HCT116 (cell line): ENCODE data around the gene BSN. TPM values are rescaled to one million over a fixed set of nuclear protein-coding genes. Genes with fewer than 3 reads are reported as not detected.

Experiments
- ATAC-seq: fragments of 200-7000 bp; cut with Tn5 transposase; 2 replicates; pipeline ENCODE4 v1.9.1; 2020; ENCODE audit warnings: mild to moderate bottlenecking, moderate library complexity
- BruUV-seq: library from RNA; stranded (reverse); fragments of 400-500 nt; replicated peaks from 2 replicates; lab custom pipeline; 2021; lab: Mats Ljungman, UMichigan
- CTCF ChIA-PET: fragments of 300-600 bp; sonication (Branson Sonifier 250); formaldehyde crosslinking; loops from one replicate; lab custom pipeline; 2021; ENCODE audit warnings: antibody characterized with exemption; lab: Charles Lee
- POLR2A ChIA-PET: fragments of 300-600, 350-600 bp; sonication (Branson Sonifier 250); formaldehyde crosslinking; loops from one replicate; lab custom pipeline; 2021; ENCODE audit warnings: antibody characterized with exemption; lab: Charles Lee
- RAD21 ChIA-PET, 2 experiments: fragments of 300-600 bp; sonication (Branson Sonifier 250); formaldehyde crosslinking; loops; one replicate each; lab custom pipeline; 2023; ENCODE audit warnings: low total read pairs in 2 of 2; ENCODE audit not compliant: uncharacterized antibody in 2 of 2, unreplicated experiment in 2 of 2, low non-redundant PET in 1 of 2; lab: Charles Lee
- DNase-seq: peaks from one replicate; pipeline ENCODE4 v3.0.0-alpha.2; 2010; ENCODE audit warnings: low read depth, low spot score
- H2AFZ ChIP-seq: fragments of 200-600 bp; shearing (Covaris generic), sonication (generic); 2 replicates; pipeline ENCODE4 v1.6.1; 2017; ENCODE audit warnings: low read depth, mixed run types, mixed read lengths, antibody characterized with exemption, low read length; ENCODE audit not compliant: poor library complexity, severe bottlenecking
- H3K27ac ChIP-seq: 2 replicates; pipeline ENCODE4 v1.5.1; 2012; ENCODE audit warnings: low read depth, low read length
- H3K27me3 ChIP-seq: fragments of 200-600 bp; sonication (generic); 2 replicates; pipeline ENCODE4 v1.6.1; 2016; ENCODE audit warnings: mixed run types, low read length, mixed read lengths; ENCODE audit not compliant: insufficient read depth
- H3K36me3 ChIP-seq, 2 experiments: fragments of 200-500 bp in 1 of 2; fragments of 200-600 bp in 1 of 2; sonication (Bioruptor generic) in 1 of 2; sonication (generic) in 1 of 2; 2 replicates each; pipeline versions ENCODE4 v1.5.1 to v1.6.1; 2014 to 2016; ENCODE audit warnings: low read length in 2 of 2, inconsistent platforms in 1 of 2, mixed read lengths in 1 of 2, mixed run types in 1 of 2; ENCODE audit not compliant: insufficient read depth in 2 of 2, control insufficient read depth in 1 of 2
- H3K4me1 ChIP-seq, 2 experiments: fragments of 200-600 bp in 1 of 2; sonication (generic) in 1 of 2; 2 replicates each; pipeline versions ENCODE4 v1.5.1 to v1.6.1; 2012 to 2017; ENCODE audit warnings: low read length in 2 of 2, inconsistent platforms in 1 of 2, mild to moderate bottlenecking in 1 of 2, mixed read lengths in 1 of 2, mixed run types in 1 of 2, moderate library complexity in 1 of 2; ENCODE audit not compliant: insufficient read depth in 2 of 2, control insufficient read depth in 1 of 2
- H3K4me2 ChIP-seq: fragments of 200-600 bp; sonication (generic); 2 replicates; pipeline ENCODE4 v1.6.1; 2017; ENCODE audit warnings: mixed run types, low read length, mixed read lengths
- H3K4me3 ChIP-seq, 2 experiments: fragments of 200-600 bp in 1 of 2; sonication (generic) in 1 of 2; replicated peaks in 1 of 2; 2 replicates each; pipeline ENCODE4 v1.5.1; 2011 to 2016; ENCODE audit warnings: low read length in 2 of 2, control low read depth in 1 of 2, low read depth in 1 of 2, mild to moderate bottlenecking in 1 of 2, mixed read lengths in 1 of 2, mixed run types in 1 of 2
- H3K79me2 ChIP-seq: fragments of 200-600 bp; sonication (generic); 2 replicates; pipeline ENCODE4 v1.6.1; 2017; ENCODE audit warnings: mild to moderate bottlenecking, mixed run types, low read length, moderate library complexity, mixed read lengths; ENCODE audit not compliant: insufficient read depth
- H3K9ac ChIP-seq: fragments of 200-600 bp; sonication (generic); 2 replicates; pipeline ENCODE4 v1.6.1; 2016; ENCODE audit warnings: low read length, mixed read lengths
- H3K9me2 ChIP-seq: fragments of 200-600 bp; sonication (generic), shearing (Covaris generic); 2 replicates; pipeline ENCODE4 v1.6.1; 2017; ENCODE audit warnings: mixed run types, mild to moderate bottlenecking, moderate library complexity; ENCODE audit not compliant: insufficient read depth
- H3K9me3 ChIP-seq, 2 experiments: fragments of 200-500 bp in 1 of 2; fragments of 200-600 bp in 1 of 2; sonication (Bioruptor generic) in 1 of 2; sonication (generic) in 1 of 2; 2 replicates each; pipeline ENCODE4 v1.6.1; 2014 to 2017; ENCODE audit warnings: low read length in 2 of 2, mixed read lengths in 2 of 2, inconsistent platforms in 1 of 2, low read depth in 1 of 2, mild to moderate bottlenecking in 1 of 2, mixed run types in 1 of 2, moderate library complexity in 1 of 2; ENCODE audit not compliant: control insufficient read depth in 1 of 2, insufficient read depth in 1 of 2
- H4K20me1 ChIP-seq: fragments of 200-600 bp; sonication (generic), shearing (Covaris generic); 2 replicates; pipeline ENCODE4 v1.6.1; 2017; ENCODE audit warnings: mixed run types, mild to moderate bottlenecking, moderate library complexity; ENCODE audit not compliant: insufficient read depth
- CEBPB ChIP-seq: IDR thresholded peaks from 2 replicates; pipeline ENCODE4 v1.6.1; 2012; ENCODE audit warnings: low read depth
- CTCF ChIP-seq, 3 experiments: fragments of 200-600 bp in 1 of 3; sonication (generic) in 1 of 3; IDR thresholded peaks in 2 of 3; conservative IDR thresholded peaks in 1 of 3; 2 replicates each; pipeline ENCODE4 v1.5.1; 2012 to 2017; ENCODE audit warnings: low read depth in 2 of 3, low read length in 2 of 3, antibody characterized with exemption in 1 of 3, borderline replicate concordance in 1 of 3, control low read depth in 1 of 3, mild to moderate bottlenecking in 1 of 3, mixed read lengths in 1 of 3, mixed run types in 1 of 3, moderate library complexity in 1 of 3; ENCODE audit not compliant: insufficient read depth in 1 of 3
- EZH2 ChIP-seq: fragments of 200-600 bp; sonication (generic); IDR thresholded peaks from 2 replicates; pipeline ENCODE4 v1.6.1; 2017; ENCODE audit warnings: antibody characterized with exemption, mixed run types
- EZH2phosphoT487 ChIP-seq: fragments of 200-600 bp; IDR thresholded peaks from 2 replicates; pipeline ENCODE4 v1.6.1; 2018; ENCODE audit warnings: antibody characterized with exemption, borderline replicate concordance
- FOSL1 ChIP-seq: IDR thresholded peaks from 2 replicates; pipeline ENCODE4 v1.6.1; 2012; ENCODE audit warnings: low read depth
- JUND ChIP-seq: IDR thresholded peaks from 2 replicates; pipeline ENCODE4 v1.6.1; 2012
- POLR2A ChIP-seq: IDR thresholded peaks from 2 replicates; pipeline ENCODE4 v1.7.0; 2011; ENCODE audit warnings: borderline replicate concordance; ENCODE audit not compliant: insufficient read depth, insufficient read length; ENCODE audit errors: extremely low read depth
- RAD21 ChIP-seq: IDR thresholded peaks from 2 replicates; pipeline ENCODE4 v1.6.1; 2012; ENCODE audit warnings: low read depth, mild to moderate bottlenecking
- SP1 ChIP-seq: IDR thresholded peaks from 2 replicates; pipeline ENCODE4 v1.6.1; 2012; ENCODE audit warnings: low read depth
- SRF ChIP-seq: IDR thresholded peaks from 2 replicates; pipeline ENCODE4 v1.6.1; 2012; ENCODE audit warnings: low read depth
- TCF7L2 ChIP-seq: IDR thresholded peaks from 2 replicates; pipeline ENCODE4 v1.7.0; 2011; ENCODE audit warnings: borderline replicate concordance, inconsistent platforms; ENCODE audit not compliant: insufficient read depth, insufficient read length; ENCODE audit errors: extremely low read depth
- YY1 ChIP-seq: IDR thresholded peaks from 2 replicates; pipeline ENCODE4 v1.6.1; 2011; ENCODE audit warnings: low read length, low read depth, moderate library complexity, mild to moderate bottlenecking; ENCODE audit not compliant: insufficient replicate concordance; ENCODE audit errors: extremely low read depth
- ZBTB33 ChIP-seq: IDR thresholded peaks from 2 replicates; pipeline ENCODE4 v1.6.1; 2011; ENCODE audit warnings: mild to moderate bottlenecking, low read length, moderate library complexity; ENCODE audit not compliant: insufficient replicate concordance; ENCODE audit errors: extremely low read depth
- ZFX ChIP-seq: fragments of 450-650 bp; IDR thresholded peaks from 2 replicates; pipeline ENCODE4 v1.6.1; 2017
- intact Hi-C: fragments of 100-400 bp; cut with micrococcal nuclease; formaldehyde crosslinking; loops from 2 replicates; pipeline ENCODE4 v1.10.0; 2022
- total RNA-seq: library from RNA; stranded (reverse); gene quantifications from one replicate; pipeline ENCODE4 v1.2.1, GENCODE V29; 2021; ENCODE audit not compliant: unreplicated experiment
- TF ChIP-seq, protein P1 (sequence below): IDR thresholded peaks from 2 replicates; pipeline ENCODE4 v1.6.1; 2012
- TF ChIP-seq, protein P2 (sequence below): IDR thresholded peaks from 2 replicates; pipeline ENCODE4 v1.6.1; 2012

Gene BSN
- total RNA-seq, 1 experiment from 2014 or later = 1.5 TPM

- RAD21 ChIA-PET = no interaction called here
- POLR2A ChIA-PET = no interaction called here
- intact Hi-C loops = no loop called here
- H3K4me3 ChIP-seq = no peak overlapping the region
- H3K9me2 ChIP-seq = no peaks in the 10 kb centered on the region
- no peak overlapping the region for H3K4me2 ChIP-seq
- peaks cover 11 to 25% of the 10 kb centered on the region in 2 experiments; a peak in 3 of 4 replicates for H3K36me3 ChIP-seq
- H3K4me1 ChIP-seq = peaks cover 0 to 15% of the 10 kb centered on the region in 2 experiments; a peak in 2 of 4 replicates
- ATAC-seq (peak; percentile 47), DNase-seq (no peak)
- H3K27me3 ChIP-seq = no peaks in the 10 kb centered on the region
- no peaks in the 10 kb centered on the region for H3K79me2 ChIP-seq
- H3K27ac ChIP-seq = no peak overlapping the region
- H4K20me1 ChIP-seq = no peaks in the 10 kb centered on the region
- H3K9ac ChIP-seq = no peak overlapping the region
- TF ChIP-seq, protein P1, sequence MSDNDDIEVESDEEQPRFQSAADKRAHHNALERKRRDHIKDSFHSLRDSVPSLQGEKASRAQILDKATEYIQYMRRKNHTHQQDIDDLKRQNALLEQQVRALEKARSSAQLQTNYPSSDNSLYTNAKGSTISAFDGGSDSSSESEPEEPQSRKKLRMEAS = no peak
- no peak for TF ChIP-seq POLR2A
- no peak overlapping the region for H2AFZ ChIP-seq
- no peaks in the 10 kb centered on the region for H3K9me3 ChIP-seq
- CTCF ChIA-PET = interaction anchor here (1.9 kb wide), 1 partner anchor 10 kb away, joined by 6 read pairs; no protein-coding TSS in a partner anchor
- no TSS peak for BruUV-seq
These were observed 24.0 kb upstream of the BSN start for GRCh38 chr3:49530231-49530630.

DNA sequence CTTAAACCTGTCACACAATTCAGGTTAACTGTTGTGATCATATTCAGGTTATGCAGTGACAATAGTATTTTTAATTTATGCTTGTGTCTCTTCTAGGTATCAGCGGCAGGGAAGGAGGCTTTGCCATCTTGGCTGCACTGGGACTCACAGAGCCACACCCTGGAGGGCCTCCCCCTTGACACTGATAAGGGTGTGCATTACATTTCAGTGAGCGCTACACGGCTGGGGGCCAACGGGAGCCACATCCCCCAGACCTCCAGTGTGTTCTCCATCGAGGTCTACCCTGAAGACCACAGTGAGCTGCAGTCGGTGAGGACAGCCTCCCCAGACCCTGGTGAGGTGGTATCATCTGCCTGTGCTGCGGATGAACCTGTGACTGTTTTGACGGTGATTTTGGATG lies 23.6 kb upstream of the BSN start:
- Histone ChIP-seq H3K9ac (no peak overlapping the region), H3K27ac (no peak overlapping the region), H2AFZ (no peak overlapping the region), H3K9me3 (no peaks in the 10 kb centered on the region), H3K27me3 (no peaks in the 10 kb centered on the region), H3K4me3 (no peak overlapping the region), H3K79me2 (no peaks in the 10 kb centered on the region), H4K20me1 (no peaks in the 10 kb centered on the region), H3K36me3 (peaks cover 12 to 25% of the 10 kb centered on the region in 2 experiments; a peak in 3 of 4 replicates), H3K9me2 (no peaks in the 10 kb centered on the region), H3K4me1 (peaks cover 0 to 15% of the 10 kb centered on the region in 2 experiments; a peak in 2 of 4 replicates), H3K4me2 (no peak overlapping the region)
- no peak for ATAC-seq
- BruUV-seq = no TSS peak
- no peak for DNase-seq
- intact Hi-C loops = no loop called here
- ChIA-PET RAD21 (no interaction called here), CTCF (interaction anchor here (1.9 kb wide), 1 partner anchor 9 kb away, joined by 6 read pairs; no protein-coding TSS in a partner anchor), POLR2A (no interaction called here)
- TF ChIP-seq, protein P1 = no peak
- TF ChIP-seq RAD21 = no peak
- TF ChIP-seq POLR2A = no peak
- TF ChIP-seq ZFX = no peak
- no peak for TF ChIP-seq SRF
- no peak for TF ChIP-seq CEBPB
- no peak for TF ChIP-seq FOSL1
- TF ChIP-seq ZBTB33 = no peak
- TF ChIP-seq EZH2 = no peak
- no peak for TF ChIP-seq JUND
- no peak for TF ChIP-seq TCF7L2
- TF ChIP-seq, protein P2, sequence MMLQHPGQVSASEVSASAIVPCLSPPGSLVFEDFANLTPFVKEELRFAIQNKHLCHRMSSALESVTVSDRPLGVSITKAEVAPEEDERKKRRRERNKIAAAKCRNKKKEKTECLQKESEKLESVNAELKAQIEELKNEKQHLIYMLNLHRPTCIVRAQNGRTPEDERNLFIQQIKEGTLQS = no peak
- TF ChIP-seq EZH2phosphoT487 = no peak
- no peak for TF ChIP-seq YY1
- no peak for TF ChIP-seq CTCF (IDR thresholded peaks at IDR 0.05 in 2 of 3, conservative IDR thresholded peaks at IDR 0.05 in 1 of 3; ENCODE audit: borderline replicate concordance in 1 of 3, insufficient read depth in 1 of 3, low read depth in 2 of 3, low read length in 2 of 3)
- TF ChIP-seq SP1 = no peak
